Right ventricle myocardium superior (tissue), 1 donor: Measurements from ENCODE around the gene CD22. TPM values are rescaled to one million over a fixed set of nuclear protein-coding genes. Genes with fewer than 3 reads are reported as not detected.

Source experiments
- ATAC-seq: fragments of 200-7000 bp; cut with Tn5 transposase; one replicate; pipeline ENCODE4 v1.9.1; 2020; ENCODE audit warnings: mild to moderate bottlenecking; ENCODE audit not compliant: poor library complexity
- DNase-seq: peaks from one replicate; pipeline ENCODE4 v3.0.0-alpha.2; 2020
- intact Hi-C: fragments of 100-400 bp; cut with DNase I; formaldehyde crosslinking; loops from one replicate; pipeline ENCODE4 v1.11.2; 2022
- total RNA-seq: library from RNA; stranded (reverse); fragmentation: NEBNext Ultra II Directional; extraction: Animal tissue kit (Norgen Biotek cat#: 25700); gene quantifications from one replicate; pipeline ENCODE4 v1.2.1, GENCODE V29; 2021
- donor health status: DM: no; HTN: yes; CAD: no; lungs with severe emphysema.

CD22 gene
- total RNA-seq, 1 donor from 2014 or later, result 0.56 TPM

GRCh38 chr19:35334144-35334753, 5.3 kb downstream of the CD22 start:
- peak; percentile 12 for DNase-seq
- intact Hi-C loops, result no loop called here
- no peak for ATAC-seq

- ATAC-seq (no peak), DNase-seq (peak; percentile 8)
- intact Hi-C loops, result no loop called here
Observed at GRCh38 chr19:35336166-35336955, 7.4 kb downstream of the CD22 start.

DNA sequence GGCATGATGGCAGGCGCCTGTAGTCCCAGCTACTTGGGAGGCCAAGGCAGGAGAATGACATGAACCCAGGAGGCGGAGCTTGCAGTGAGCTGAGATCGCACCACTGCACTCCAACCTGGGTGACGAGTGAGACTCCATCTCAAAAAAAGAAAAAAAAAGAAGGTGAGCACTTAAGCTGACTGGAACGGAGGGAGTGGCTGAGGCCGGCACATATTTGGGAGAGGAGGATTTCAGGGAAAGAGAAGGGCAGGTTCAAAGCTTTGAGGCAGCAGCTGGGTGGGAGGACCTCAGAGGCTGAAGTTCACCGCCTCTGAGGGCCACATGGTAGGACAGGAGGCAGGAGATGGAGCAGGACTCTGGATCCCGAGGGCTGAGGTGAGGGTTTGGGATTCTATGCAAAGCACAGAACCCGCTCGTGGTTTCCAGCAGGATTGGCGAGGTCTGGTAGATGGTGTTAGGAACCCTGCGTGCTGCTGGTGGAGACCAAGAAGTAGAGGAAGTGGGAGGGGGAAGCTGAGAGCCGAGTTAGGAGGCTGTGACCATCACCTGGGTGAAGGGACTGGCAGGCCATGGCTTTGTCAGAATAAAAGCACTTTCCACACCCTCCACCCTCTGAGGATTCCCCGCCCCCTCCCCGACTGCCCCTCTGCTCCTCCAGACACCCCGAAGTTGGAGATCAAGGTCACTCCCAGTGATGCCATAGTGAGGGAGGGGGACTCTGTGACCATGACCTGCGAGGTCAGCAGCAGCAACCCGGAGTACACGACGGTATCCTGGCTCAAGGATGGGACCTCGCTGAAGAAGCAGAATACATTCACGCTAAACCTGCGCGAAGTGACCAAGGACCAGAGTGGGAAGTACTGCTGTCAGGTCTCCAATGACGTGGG, 8.4 kb downstream of the CD22 start:
- intact Hi-C loops, result no loop called here
- DNase-seq (peak; percentile 8), ATAC-seq (no peak)

- DNase-seq (peak; percentile 15), ATAC-seq (no peak)
- intact Hi-C loops, result no loop called here
Observed at GRCh38 chr19:35337984-35338296, 9.0 kb downstream of the CD22 start.

- intact Hi-C loops, result no loop called here
- ATAC-seq (no peak), DNase-seq (peak; percentile 19)
Observed at GRCh38 chr19:35340431-35340830, 11.4 kb downstream of the CD22 start.

GRCh38 chr19:35341006-35341405, 12.0 kb downstream of the CD22 start:
- intact Hi-C loops, result no loop called here
- DNase-seq, result peak; percentile 34
- no peak for ATAC-seq

DNA sequence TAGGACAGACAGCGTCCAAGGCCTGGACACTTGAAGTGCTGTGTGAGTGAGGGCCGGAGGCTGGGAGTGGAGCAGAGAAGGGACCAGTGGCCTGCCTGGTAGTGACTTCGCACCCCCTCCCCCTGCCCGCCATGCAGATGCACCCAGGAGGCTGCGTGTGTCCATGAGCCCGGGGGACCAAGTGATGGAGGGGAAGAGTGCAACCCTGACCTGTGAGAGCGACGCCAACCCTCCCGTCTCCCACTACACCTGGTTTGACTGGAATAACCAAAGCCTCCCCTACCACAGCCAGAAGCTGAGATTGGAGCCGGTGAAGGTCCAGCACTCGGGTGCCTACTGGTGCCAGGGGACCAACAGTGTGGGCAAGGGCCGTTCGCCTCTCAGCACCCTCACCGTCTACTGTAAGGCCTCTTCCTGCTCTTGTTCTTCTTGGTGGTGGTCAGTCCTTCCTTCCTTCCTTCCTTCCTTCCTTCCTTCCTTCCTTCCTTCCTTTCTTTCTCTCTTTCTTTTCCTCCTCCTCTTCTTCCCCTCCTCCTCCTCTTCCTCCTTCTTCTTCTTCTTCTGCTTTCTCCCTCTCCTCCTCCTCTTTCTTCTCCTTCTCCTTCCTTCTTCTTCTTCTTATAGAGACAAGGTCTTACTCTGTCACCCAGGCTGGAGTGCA, 12.7 kb downstream of the CD22 start:
- intact Hi-C loops, result no loop called here
- no peak for DNase-seq
- no peak for ATAC-seq

- ATAC-seq (no peak), DNase-seq (peak; percentile 12)
- intact Hi-C loops, result no loop called here
Observed at GRCh38 chr19:35342430-35342829, 13.4 kb downstream of the CD22 start.

GRCh38 chr19:35344511-35345031, 15.6 kb downstream of the CD22 start:
- ATAC-seq (no peak), DNase-seq (peak; percentile 25)
- intact Hi-C loops, result no loop called here

DNA sequence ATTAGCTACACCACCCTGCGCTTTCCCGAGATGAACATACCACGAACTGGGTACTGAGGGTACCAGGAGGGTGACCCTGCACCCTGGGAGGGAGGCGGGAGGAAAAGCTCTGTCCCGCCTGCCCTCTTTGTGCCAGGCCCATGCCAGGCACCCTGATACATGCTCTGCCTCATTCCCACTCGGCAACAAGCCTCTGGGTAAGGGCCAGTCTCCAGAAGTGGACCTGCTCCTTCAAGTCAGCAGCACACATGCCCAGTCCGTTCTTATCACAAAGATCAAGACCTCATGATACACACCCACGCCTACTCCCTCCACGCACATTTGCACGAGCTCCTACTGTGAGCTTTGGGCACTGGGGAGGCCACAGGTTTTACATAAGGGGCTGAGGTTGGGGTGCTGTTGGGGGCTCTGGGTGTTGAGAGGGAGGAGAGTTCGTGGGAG, 16.7 kb downstream of the CD22 start:
- ATAC-seq (no peak), DNase-seq (peak; percentile 17)
- intact Hi-C loops, result no loop called here

DNA sequence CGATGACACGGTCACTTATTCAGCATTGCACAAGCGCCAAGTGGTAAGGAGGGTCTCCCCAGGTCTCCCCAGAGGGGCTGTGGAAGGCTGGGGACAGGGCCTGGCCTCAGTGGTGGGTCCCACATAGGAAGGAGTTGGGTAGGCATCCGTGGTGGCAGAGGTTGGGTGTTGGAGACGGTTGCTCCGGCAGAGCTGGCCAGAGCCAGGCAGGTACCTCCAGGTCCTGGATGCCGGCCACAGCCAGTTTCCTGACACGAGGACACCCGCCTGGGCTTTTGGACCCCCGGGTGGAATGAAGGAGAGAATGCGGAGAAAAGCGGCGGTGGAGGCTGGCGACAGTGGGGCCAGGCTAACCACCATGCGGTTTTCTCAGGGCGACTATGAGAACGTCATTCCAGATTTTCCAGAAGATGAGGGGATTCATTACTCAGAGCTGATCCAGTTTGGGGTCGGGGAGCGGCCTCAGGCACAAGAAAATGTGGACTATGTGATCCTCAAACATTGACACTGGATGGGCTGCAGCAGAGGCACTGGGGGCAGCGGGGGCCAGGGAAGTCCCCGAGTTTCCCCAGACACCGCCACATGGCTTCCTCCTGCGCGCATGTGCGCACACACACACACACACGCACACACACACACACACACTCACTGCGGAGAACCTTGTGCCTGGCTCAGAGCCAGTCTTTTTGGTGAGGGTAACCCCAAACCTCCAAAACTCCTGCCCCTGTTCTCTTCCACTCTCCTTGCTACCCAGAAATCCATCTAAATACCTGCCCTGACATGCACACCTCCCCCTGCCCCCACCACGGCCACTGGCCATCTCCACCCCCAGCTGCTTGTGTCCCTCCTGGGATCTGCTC, 17.4 kb downstream of the CD22 start:
- intact Hi-C loops, result no loop called here
- DNase-seq (peak; percentile 43), ATAC-seq (peak; percentile 15)

- ATAC-seq (no peak), DNase-seq (peak; percentile 35)
- intact Hi-C loops, result no loop called here
Observed at GRCh38 chr19:35347171-35347929, 18.4 kb downstream of the CD22 start, which contains the start of gene FFAR1. TSS of gene FFAR1 (plus strand) at chr19:35347902. CDS start at chr19:35351552, 3,650 bp downstream.

DNA sequence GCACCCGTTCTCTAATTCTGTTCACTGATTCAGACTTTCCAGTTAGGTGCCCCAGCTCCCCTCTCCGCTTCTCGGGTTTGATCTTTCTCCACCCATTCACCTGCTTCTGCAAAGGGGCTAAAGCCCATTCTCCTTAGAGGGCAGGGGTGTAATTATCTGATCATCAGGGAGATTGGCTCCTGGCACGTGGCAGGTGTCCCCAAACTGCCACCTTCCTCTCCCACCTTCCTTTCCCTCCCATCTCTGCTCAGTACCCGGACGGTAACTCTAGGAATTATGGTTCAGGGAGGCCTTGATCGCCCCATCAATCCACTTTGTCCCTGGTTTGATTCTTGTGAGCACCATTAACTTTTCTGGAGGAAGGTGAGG, 18.9 kb downstream of the CD22 start:
- DNase-seq (no peak), ATAC-seq (no peak)
- intact Hi-C loops, result no loop called here

- no peak for ATAC-seq
- intact Hi-C loops, result no loop called here
- no peak for DNase-seq
Observed at GRCh38 chr19:35348911-35349611, 20.1 kb downstream of the CD22 start.

DNA sequence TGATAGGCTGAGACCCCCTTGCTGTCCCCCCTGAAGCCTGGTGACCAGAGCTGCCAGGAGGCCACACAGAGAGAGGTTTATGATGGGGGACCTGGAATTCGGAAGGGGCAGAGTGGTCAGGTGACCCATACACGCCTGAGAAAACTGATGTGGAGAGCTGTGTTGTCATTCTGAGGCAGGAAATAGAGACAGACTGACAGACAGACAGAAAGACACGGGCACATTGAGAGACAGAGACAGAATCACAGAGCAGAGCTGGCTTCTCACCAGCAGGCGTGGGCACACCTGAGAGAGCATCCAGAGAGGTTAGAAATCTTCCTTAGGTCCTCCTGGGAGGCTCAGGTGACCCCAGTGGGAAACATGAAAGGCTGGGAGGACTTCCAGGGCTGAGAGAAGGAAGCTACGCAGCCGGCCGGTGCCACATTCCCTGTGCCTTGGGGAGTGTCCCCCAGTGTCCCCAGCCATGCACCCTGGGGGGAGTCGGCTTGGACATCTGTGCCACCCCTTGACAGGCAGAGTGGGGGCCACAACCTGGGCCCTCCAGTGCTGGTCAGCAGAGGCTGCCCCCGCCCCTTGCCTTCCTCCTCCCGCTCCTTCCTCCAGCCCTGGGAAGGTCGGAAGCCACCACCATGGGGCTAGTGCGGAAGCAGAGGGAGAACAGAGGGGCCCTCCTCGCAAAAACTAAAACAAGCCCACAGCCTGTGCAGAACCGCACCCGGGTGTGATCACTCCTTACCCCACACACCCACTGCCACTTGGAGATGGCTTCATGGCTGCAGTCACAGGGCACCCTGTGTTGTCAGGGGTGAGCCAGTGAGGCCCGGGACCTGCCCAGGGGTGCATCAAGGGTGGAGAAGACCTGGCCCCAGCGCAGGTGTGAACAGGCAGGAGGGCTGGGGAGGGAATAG, 20.9 kb downstream of the CD22 start:
- intact Hi-C loops, result loop anchor here (5.0 kb wide), 2 partner anchors 117 to 147 kb away; no protein-coding TSS in a partner anchor
- no peak for ATAC-seq
- no peak for DNase-seq
